CD4-positive, alpha-beta T cell treated with Interleukin-1 beta for 1 hour (primary cell): ENCODE results near the gene PANK2.
"Not testable (repeated sequence)": the region's sequence is repeated elsewhere in the genome, so short reads cannot be mapped to it uniquely, and the experiment has no call there.

Source experiments
- DNase-seq, 2 donors: peaks; one replicate each; pipeline ENCODE4 v3.0.0-alpha.2; 2020 to 2022

Gene PANK2

DNA sequence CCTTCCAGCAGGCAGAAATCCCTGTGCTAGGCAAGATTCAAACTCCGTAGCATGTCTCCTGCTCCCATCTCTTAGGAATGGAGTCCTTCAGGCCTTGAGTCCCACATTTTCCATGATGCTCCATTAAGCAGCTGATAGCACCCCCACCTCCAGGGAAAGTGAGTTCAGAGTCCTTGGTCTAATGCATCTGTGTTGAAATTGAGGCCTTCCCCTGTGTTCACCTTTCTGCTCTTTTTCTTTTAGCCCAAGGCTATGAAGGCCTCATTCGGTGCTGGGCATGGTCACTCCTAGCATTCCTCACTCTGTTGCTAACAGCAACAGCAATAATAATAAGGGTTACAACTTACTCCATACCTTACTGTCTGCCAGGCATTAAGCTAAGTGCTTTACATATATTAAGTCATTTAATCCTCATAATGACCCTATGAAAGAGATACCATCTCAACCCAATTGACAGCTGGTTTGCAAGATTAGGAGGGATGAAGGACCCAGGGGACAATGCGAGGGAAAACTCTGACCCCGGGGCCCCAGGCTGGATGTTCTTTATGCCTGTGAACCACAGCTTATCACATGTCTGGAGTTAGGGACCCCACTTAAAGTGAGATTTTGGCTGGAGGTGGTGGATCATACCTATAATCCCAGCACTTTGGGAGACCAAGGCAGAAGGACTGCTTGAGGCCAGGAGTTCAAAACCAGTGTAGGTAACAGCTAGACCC is 17.5 kb upstream of the PANK2 start:
- DNase-seq = no peak

DNA sequence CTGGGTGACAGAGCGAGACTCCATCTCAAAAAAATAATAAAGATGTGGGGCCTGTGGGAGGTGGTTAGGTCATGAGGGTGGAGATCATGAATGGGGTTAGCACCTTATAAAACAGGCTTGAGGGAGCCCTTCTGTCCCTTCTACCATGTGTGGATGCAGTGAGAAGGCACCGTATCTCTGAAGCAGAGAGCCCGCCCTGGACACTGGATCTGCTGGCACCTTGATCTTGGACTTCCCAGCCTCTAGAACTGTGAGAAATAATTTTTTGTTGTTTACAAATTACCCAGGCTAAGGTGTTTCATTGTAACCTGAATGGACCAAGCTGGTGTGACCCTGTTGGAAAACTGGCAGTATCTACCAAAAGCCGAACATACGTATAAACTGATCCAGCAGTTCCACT is 15.7 kb upstream of the PANK2 start:
- no peak for DNase-seq

DNA sequence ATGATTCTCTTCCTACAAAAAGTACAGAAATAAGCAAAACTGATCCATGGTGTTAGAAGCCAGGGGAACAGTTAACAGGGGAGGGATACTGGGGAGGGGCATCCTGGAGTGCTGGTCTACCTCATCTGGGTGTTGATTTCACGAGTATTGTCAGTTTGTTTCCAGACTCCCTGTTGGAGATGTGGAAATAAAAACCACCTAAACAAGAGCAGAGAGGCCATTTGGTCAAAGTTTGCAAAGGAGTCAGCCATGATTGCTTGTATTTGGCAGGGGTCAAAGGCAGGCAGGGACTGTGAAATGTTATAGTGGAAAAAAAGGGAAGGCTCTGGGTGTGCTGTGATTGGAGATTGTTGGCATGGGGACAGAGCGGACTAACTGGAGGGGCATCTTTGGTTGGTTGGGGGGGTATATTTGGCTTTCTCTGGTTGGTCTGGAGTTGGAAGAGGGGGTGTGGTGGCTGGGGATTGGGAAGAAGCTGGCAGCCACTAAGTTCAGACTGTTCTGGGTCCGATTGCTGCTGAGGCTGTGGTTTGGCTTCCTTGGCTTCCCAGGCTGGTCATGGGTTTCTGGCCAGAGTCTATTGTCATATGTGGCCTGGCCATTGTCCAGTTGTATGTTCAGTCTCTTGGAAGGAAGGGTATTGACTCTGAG is 14.9 kb upstream of the PANK2 start:
- no peak for DNase-seq

DNA sequence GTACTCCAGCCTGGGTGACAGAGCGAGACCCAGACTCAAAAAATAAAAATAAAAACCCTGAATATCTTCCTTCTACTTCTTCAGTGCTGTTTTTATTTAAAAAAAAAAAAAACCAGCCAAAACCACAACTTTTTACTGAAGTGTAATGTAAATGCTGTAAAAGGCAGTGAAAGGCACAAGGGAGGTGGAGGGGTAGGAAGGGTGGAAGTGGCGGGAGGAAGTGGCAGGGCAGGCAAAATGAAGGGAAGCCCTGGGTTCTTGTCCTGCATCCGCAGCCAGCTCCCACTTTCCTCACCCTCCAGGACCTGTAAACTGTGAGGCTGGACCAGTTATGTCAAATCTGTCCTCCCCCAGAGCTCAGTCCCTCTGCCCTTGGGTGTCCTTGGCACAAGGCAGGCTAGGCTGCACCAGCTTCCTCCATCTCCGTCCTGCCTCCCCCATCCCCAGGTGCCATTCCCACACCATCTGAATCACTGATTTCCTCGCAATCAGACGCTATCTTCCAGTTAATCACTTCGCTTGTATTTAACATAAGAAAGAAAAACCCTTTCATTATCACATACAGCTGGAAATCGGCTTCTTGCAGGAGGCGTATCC is 13.7 kb upstream of the PANK2 start:
- DNase-seq = no peak

DNA sequence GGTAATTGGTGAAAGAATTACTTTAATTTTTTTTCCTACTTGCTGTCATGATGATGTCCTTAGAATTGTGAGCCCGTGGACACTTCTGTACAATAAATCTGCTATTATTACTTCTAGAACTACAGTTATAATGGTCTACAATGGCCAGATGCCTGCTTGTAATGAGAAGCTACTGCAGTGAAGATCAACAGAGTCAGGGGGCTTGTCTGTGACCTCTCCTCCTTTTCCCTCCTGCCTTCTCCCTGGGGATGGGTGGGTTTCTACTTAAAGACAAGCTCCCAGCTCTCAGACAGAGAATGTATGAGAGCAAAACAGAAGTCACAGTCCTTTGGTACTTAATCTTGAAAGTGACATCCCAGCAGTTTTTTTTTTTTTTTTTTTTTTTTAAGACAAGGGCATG is 13.2 kb upstream of the PANK2 start:
- no peak for DNase-seq

DNA sequence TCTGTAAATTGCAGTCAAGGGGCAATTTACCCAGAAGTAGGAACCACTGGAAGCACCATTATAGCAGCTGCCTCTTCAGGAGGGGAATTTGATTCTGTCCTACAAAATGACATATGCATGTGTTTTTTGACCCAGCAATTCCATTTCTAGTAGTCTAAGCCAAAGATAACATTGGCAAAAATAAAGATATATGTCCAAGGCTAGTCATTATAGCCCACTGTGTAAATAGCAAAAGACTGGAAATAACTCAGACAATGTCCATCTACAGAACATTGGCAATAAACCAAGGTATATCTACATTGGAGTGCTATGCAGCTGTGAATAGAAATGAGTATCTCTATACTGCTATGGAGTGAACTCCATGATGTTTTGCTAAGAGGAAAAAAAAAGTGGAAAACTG is 12.5 kb upstream of the PANK2 start:
- DNase-seq = no peak

DNA sequence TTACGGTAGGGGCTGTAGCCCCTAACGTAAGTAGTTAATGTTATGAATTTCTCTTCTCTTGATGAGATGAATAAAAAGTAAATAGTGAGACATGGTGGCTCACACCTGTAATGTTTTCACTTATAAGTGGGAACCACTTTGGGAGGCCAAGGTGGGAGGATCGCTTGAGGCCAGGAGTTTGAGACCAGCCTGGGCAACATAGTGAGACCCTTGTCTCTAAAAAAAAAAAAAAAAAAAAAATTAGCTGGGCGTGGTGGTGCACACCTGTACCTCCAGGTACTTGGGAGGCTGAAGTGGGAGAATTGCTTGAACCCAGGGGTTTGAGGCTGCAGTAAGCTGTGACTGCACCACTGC is 10.3 kb upstream of the PANK2 start:
- not testable (repeated sequence) for DNase-seq

DNA sequence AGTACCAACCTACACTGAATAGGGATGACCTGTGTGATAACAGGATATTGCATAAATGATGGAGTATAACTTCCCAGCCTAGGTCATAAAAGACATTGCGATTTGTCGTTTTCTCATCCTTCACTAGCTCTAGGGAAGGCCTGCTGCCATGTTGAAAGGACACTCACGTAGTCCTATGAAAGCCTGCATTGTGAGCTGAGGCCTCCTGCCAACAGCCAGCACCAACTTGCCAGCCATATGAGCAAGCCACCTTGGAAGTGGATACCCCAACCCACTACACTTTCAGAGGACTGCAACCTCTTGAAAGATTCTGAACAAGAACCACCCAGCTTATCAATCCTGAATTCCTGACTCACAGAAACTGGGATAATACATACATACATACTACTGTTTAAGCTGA is 3.5 kb upstream of the PANK2 start:
- no peak for DNase-seq

DNA sequence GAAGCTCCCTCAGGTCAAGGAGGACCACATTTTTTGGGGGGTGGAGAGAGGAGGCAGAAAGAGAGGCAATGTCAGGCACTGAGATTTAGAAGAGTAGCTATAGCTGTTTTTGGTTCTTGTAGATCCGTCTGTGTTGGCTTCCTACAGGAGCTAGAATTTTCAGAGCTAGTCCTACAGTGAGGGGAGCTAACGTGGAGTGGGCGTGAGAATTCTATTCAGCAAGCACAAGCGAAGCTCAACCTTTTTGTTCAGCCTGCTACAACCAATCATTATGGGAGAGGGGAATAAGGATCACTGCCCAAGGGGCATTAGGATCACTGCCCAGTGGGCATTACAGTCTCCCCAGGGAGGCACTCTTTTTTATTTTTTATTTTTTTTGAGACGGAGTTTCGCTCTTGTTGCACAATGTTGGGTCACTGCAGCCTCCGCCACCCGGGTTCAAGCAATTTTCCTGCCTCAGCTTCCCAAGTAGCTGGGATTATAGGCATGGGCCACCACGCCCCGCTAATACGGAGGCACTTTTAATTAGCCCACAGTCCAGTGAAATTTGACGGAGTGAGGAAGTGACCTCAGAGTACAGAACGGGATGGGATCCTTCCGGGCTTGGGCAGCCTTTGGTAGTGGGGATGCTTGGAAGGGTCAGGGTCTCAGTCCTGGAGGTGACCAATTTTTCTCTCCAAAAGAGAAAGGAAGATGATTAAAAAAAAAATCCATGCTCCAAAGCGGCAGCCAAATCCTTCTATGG is 1.1 kb upstream of the PANK2 start:
- no peak for DNase-seq

DNA sequence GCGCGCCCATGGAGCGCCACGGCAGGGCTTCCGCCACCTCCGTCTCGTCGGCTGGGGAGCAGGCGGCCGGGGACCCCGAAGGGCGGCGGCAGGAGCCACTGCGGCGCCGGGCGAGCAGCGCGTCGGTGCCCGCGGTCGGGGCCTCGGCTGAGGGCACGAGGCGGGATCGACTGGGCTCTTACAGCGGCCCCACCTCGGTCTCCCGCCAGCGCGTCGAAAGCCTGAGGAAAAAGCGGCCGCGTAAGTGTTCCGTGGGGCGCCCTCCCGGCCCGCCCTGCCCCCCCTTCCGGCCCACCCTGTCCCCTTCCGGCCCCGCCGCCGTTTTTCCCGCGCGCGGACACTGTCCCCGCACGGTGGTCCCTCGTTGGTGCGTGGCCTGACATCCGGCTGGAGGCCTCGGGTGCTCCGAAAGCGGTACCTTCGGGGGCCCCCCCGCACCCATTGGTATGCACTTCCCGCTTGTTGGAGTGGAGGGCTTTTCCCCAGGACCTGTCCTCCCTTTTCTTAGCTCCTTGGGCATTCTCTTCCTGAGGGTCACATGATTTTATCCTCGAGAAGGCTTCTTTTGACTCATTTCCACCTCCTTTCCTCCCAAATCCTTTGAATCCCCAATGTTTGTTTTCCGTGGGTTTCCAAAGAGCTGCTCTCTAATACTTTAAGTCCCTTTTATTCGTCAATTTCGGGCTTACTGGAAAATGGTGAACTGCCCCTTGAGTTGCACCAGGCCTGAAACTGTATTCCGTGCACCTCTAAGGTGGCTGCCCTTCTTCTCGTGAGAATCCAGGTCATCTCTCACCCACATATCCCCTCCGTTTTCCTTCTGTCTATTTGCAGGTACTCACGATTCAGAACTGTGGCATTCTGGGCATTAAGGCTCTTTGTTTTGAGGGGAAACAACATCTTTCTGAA is 556 bp downstream of the PANK2 start:
- peak; percentile 25 to 42 for DNase-seq

DNA sequence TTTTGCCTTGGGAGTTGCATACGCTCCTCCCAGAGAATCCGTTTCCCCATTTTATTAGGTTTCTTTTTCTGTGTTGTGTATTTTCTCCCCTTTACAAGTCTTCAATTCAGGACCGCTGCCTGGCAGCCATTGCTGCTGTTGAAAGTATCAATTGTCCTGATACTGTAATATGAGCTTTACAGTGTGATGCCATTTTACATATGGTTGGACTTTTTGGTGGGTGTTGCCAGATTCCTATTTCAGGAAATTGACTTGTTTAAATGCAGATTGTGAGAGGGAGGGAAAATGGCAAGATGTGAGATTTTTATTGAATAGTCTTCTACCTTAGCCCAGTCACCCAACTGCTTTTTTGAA is 1.2 kb downstream of the PANK2 start:
- DNase-seq = no peak

DNA sequence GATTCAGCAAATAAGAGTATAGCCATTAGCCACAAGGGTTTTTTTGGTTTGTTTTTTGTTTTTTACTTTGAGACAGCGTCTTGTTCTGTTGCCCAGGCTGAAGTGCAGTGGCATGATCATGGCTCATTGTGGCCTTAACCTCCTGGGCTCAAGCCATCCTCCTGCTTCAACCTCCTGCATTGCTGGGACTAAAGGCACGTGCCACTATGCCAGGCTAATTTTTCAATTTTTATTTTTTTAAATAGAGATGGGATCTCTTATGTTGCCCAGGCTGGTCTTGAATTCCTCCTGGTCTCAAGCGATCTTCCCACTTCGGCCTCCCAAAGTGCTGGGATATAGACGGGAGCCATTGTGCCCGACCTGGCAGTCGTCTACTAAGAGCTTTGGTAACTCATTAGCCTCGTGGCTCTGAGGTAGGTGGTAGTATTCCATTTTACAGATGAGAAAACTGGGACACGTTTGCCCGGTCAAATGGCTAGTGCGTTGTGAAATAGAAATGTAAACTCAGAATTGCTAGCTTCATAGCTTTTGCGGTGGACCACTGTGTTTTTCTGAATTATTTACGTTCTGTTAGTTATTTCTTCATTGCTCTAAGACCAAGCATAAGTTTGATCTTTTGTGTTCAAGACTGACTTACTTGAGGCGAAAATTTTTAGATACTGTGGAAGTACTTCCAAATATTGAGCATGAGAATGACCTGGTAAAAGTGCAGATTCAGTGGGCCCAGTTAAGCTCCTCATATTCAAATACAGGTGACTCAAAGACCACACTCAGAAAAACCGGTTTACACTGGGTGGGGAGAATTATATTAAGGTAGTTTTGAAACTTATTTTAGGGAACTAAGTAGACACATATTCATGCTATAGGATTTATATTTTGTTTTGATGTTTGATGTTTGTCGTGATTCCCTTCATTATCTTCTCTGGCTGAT is 2.1 kb downstream of the PANK2 start:
- no peak for DNase-seq

DNA sequence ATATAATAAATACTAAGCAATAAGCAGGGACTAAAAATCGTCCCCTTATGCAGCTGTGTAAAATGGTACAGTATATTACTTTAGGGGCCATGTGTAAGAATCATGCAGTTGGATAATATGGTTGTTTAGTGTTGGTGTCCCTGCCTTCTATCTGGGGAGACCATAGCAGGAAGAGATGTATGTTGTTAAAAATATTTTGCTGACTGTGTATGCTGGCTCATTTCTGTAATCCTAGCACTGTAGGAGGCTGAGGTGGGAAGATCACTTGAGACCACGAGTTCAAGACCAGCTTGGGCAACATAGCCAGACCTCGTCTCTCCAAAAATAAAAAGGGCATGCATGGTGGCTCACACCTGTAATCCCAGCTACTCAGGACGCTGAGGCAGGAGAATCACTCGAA is 5.6 kb downstream of the PANK2 start:
- no peak for DNase-seq

DNA sequence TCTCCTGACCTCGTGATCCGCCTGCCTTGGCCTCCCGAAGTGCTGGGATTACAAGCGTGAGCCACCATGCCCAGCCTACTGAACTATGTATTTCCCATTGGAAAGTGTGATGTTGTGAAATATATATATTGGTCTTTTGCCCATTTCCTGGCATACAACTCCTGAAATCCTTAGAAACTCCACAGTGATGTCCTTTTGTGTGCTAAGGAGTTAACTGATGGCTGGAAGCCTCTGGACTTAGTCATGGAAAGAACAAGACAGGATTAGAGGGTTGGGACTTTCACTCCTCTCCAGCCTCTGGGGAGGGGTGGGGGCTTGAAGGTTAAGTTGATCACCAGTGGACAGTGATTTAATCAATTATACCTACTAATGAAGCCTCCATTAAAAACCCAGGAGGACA is 7.1 kb downstream of the PANK2 start:
- no peak for DNase-seq

DNA sequence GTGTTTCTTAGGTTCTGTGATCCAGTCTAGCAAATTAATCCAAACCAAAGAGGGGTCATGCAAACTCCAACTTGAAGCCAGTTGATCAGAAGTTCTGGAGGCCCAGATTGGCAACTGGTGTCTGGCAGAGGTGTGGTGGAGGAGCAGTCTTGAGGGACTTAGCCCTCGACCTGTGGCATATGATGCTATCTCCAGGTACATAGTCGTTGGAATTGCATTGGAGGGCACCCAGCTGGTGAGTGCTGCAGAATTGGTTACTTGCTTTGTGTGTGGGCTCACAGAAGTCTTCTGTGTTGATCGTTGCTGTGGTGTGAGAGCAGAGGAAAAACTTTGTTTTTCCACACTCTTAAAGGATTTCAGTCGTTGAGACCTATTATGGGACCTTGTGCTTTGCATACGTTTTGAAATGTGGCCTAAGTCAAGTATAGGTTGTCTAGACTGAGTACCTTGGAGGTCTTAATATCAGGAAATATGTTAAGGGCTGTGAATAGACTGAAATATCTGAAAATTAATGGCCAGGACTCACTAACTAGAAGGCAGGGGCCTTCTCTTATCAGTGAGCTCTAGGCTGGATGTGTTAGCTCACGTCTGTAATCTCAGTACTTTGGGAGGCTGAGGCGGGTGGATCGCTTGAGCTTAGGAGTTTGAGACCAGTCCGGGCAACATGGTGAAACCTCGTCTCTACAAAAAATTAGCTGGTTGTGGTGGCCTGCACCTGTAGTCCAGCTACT is 7.8 kb downstream of the PANK2 start:
- DNase-seq = no peak

DNA sequence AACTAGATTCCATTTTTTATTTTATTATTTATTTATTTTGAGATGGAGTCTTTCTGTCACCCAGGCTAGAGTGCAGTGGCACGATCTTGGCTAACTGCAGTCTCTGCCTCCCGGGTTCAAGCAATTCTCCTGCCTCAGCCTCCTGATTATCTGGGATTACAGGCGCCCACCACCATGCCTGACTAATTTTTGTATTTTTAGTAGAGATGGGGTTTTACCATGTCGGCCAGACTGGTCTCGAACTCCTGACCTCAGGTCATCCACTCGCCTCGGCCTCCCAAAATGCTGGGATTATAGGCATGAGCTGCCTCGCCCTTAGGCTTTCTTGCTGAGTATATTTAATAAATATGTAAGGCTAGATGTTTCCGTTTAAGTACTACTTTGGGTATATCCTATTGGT is 9.0 kb downstream of the PANK2 start:
- not testable (repeated sequence) for DNase-seq

DNA sequence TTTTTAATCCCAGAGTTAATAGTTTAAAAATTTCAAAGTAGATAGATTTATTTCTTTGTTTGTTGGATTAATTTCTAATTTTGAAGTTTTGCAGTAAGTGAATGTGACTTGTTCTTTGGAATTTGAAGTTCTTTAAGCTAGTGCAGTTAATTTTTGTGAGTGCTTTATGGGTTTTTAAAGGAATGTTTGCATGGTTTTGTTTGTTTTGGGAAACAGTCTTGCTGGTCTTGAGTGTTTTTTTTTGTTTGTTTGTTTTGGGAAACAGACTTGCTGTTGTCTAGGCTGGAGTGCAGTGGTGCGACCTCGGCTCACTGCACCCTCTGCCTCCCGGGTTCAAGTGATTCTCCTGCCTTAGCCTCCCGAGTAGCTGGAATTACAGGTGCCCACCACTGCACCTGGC is 9.5 kb downstream of the PANK2 start:
- DNase-seq = no peak

DNA sequence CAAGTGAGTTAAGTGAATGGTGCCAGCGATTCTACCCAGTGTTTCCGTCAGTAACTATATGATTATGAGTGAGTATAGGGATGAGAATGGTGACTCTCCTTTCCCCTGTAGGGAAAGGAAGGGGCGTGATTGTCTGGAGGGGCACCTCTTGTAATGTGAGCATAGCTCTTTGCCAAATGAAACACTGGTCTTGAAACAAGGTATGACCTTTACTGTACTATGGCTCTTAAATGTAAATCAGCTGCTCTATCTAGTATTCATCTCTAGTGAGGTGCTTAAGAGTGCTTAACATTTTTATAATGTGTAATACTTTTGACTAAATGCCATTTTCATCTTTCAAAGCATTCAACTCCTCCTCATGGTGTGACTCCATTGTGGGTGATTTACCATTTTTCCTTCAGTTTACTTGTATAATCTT is 11.0 kb downstream of the PANK2 start:
- DNase-seq = no peak

DNA sequence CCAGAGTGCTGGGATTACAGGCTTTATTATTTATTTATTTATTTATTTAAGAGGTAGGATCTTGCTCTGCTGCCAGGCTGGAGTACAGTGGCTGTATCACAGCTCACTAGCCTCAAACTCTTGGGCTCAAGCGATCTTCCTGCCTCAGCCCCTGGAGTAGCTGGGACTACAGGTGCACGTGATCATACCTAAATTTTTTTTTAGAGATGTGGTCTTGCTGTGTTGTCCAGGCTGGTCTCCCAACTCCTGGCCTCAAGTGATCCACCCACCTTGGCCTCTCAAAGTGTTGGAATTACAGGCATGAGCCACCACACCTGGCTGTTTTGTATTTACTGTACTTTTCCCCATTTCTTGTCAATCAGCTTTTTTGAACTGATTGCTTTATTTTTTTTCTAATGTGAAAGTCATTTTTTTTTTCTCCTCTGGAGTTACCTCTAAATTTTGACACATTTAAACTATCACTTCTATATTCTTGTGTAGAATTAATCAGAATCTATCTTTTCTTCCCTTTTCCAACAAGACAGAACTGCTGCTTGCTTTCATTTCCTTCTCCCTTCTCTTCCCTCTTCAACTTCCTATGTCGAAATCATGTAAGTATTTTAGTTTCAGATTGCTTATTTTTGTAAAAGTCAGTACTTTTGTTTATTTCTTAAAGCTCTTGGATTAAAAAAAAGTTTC is 12.0 kb downstream of the PANK2 start:
- no peak for DNase-seq

DNA sequence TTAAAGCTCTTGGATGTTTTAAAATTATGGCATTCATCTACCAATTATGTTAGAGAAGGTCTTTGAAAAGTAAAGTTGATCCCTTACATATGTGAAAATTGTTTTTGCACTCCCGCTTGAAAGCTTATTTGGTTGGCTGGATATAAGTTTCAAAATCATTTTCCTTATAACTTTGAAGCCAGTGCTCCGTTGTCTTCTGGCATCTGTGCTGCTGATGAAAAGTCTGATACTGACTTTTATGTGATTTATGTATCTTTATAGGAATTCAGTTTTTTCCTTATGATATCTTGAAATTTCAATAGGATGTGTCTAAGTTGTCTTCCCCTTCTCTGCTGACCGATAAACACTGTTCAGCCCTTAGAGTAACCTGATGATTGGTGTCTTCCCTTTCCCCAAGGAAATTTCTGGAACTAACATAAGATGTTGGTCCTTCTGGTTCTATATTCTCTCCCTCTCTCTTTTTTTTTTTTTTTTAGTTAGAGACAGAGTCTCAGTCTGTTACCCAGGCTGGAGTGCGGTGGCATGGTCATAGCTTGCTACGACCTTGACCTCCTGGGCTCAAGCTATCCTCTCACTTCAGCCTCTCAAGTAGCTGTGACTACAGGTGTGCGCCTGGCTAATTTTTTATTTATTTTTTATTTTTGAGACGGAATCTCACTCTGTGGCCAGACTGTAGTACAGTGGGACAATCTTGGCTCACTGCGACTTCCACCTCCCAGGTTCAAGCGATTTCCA is 12.7 kb downstream of the PANK2 start:
- no peak for DNase-seq
